HL-60 (cell line): ENCODE measurements around the gene CAMK1D.

Source experiments
- DNase-seq, 2 experiments: peaks; one replicate each; pipeline ENCODE4 v3.0.0-alpha.2; 2010 to 2020; ENCODE audit warnings: low read depth in 1 of 2, low spot score in 1 of 2
- H3K27ac ChIP-seq: fragments of 250-450 bp; sonication (Bioruptor Pico); replicated peaks from 2 replicates; pipeline ENCODE4 v1.5.1; 2020; ENCODE audit warnings: mild to moderate bottlenecking, moderate library complexity
- H3K27me3 ChIP-seq: fragments of 250-450 bp; sonication (Bioruptor Pico); 2 replicates; pipeline ENCODE4 v1.5.1; 2021; ENCODE audit warnings: mild to moderate bottlenecking, moderate library complexity; ENCODE audit not compliant: insufficient read depth, poor library complexity, severe bottlenecking
- H3K4me3 ChIP-seq: replicated peaks from 2 replicates; pipeline ENCODE4 v1.5.1; 2011; ENCODE audit warnings: mild to moderate bottlenecking, control low read depth, low read length; ENCODE audit not compliant: insufficient read depth
- CTCF ChIP-seq: IDR thresholded peaks from one replicate; pipeline ENCODE4 v1.5.1; 2011; ENCODE audit warnings: low read length, control low read depth, inconsistent platforms; ENCODE audit not compliant: insufficient read depth
- GABPA ChIP-seq: IDR thresholded peaks from 2 replicates; pipeline ENCODE4 v1.6.1; 2012; ENCODE audit warnings: low read depth
- POLR2AphosphoS5 ChIP-seq: IDR thresholded peaks from 2 replicates; pipeline ENCODE4 v1.6.1; 2012; ENCODE audit warnings: low read depth
- REST ChIP-seq: IDR thresholded peaks from 2 replicates; pipeline ENCODE4 v1.6.1; 2012; ENCODE audit warnings: low read depth; ENCODE audit not compliant: insufficient replicate concordance
- SPI1 ChIP-seq: IDR thresholded peaks from 2 replicates; pipeline ENCODE4 v1.6.1; 2012; ENCODE audit warnings: low read depth, mild to moderate bottlenecking, borderline replicate concordance

The CAMK1D gene

GRCh38 chr10:12812571-12812970 is 463.2 kb downstream of the CAMK1D start:
- no peak for DNase-seq
- H3K27me3 ChIP-seq: no peaks in the 10 kb centered on the region
- H3K27ac ChIP-seq: no peak overlapping the region
- no peak overlapping the region for H3K4me3 ChIP-seq
- TF ChIP-seq REST (no peak), CTCF (no peak), SPI1 (no peak), GABPA (no peak), POLR2AphosphoS5 (no peak)

GRCh38 chr10:12814166-12814565 is 464.8 kb downstream of the CAMK1D start:
- no peaks in the 10 kb centered on the region for H3K27me3 ChIP-seq

GRCh38 chr10:12819071-12819470 is 469.7 kb downstream of the CAMK1D start:
- H3K4me3 ChIP-seq: no peak overlapping the region
- H3K27ac ChIP-seq: no peak overlapping the region
- no peak for DNase-seq
- no peak for TF ChIP-seq POLR2AphosphoS5
- no peak for TF ChIP-seq GABPA
- no peak for TF ChIP-seq CTCF
- H3K27me3 ChIP-seq: no peaks in the 10 kb centered on the region

More at GRCh38 chr10:12814166-12814565, 464.8 kb downstream of the CAMK1D start:
- H3K27ac ChIP-seq: no peak overlapping the region
- no peak for DNase-seq
- TF ChIP-seq CTCF (no peak), SPI1 (no peak), REST (no peak), GABPA (no peak), POLR2AphosphoS5 (no peak)
- H3K4me3 ChIP-seq: no peak overlapping the region

- Histone ChIP-seq H3K27me3 (no peaks in the 10 kb centered on the region), H3K27ac (no peak overlapping the region), H3K4me3 (no peak overlapping the region)
- TF ChIP-seq CTCF (no peak), POLR2AphosphoS5 (no peak), SPI1 (no peak), GABPA (no peak), REST (no peak)
- no peak for DNase-seq
These were observed 470.3 kb downstream of the CAMK1D start for GRCh38 chr10:12819656-12820055.
